HepG2 (cell line): ENCODE measurements around the gene TRPV5. TPM values are rescaled to one million over a fixed set of nuclear protein-coding genes. Genes with fewer than 3 reads are reported as not detected.
"Not testable (repeated sequence)": the region's sequence is repeated elsewhere in the genome, so short reads cannot be mapped to it uniquely, and the experiment has no call there.

ENCODE experiments used
- ATAC-seq: fragments of 200-7000 bp; cut with Tn5 transposase; 3 replicates; pipeline ENCODE4 v1.9.1; 2020; ENCODE audit warnings: mild to moderate bottlenecking, moderate library complexity
- BruUV-seq: library from RNA; stranded (reverse); fragments of 400-500 nt; replicated peaks from 2 replicates; lab custom pipeline; 2021; lab: Mats Ljungman, UMichigan
- CTCF ChIA-PET: fragments of 300-600 bp; formaldehyde crosslinking; extraction: SDS; loops from one replicate; lab custom pipeline; 2021; ENCODE audit warnings: low total read pairs, inconsistent platforms, low intra/inter-chr PET ratio; lab: Yijun Ruan, JAX
- POLR2A ChIA-PET: fragments of 350-600 bp; sonication (Branson Sonifier 250); formaldehyde crosslinking; loops from one replicate; lab custom pipeline; 2020; ENCODE audit warnings: antibody characterized with exemption, inconsistent platforms; lab: Yijun Ruan, JAX
- DNase-seq: peaks from one replicate; pipeline ENCODE4 v3.0.0-alpha.2; 2015; ENCODE audit warnings: low spot score
- FAIRE-seq: peaks from 3 replicates; lab custom pipeline; 2011; peaks lifted over from hg19 to GRCh38; lab: Jason Lieb, UNC
- H2AFZ ChIP-seq: one replicate; pipeline ENCODE4 v1.6.1; 2011; ENCODE audit warnings: low read length, inconsistent platforms
- H3K27ac ChIP-seq: fragments of 300-600 bp; 3 replicates; pipeline ENCODE4 v1.8.0; 2011; ENCODE audit warnings: mixed run types, mild to moderate bottlenecking, mixed read lengths, low read length, inconsistent platforms; ENCODE audit not compliant: insufficient read depth; ENCODE audit errors: extremely low read length
- H3K27me3 ChIP-seq, 2 experiments: fragments of 200-600 bp in 1 of 2; 2 replicates in 1 of 2; 3 replicates in 1 of 2; pipeline versions ENCODE4 v1.6.0 to v1.8.0; 2011; ENCODE audit warnings: low read length in 2 of 2, mild to moderate bottlenecking in 2 of 2, moderate library complexity in 2 of 2, inconsistent platforms in 1 of 2; ENCODE audit not compliant: insufficient read depth in 2 of 2, control insufficient read depth in 1 of 2
- H3K36me3 ChIP-seq, 2 experiments: fragments of 200-600 bp in 1 of 2; replicated peaks in 1 of 2; 2 replicates in 1 of 2; 3 replicates in 1 of 2; pipeline versions ENCODE4 v1.5.1 to v1.8.0; 2011; ENCODE audit warnings: low read length in 2 of 2, inconsistent platforms in 1 of 2; ENCODE audit not compliant: insufficient read depth in 2 of 2, control insufficient read depth in 1 of 2
- H3K4me1 ChIP-seq: 2 replicates; pipeline ENCODE4 v1.5.1; 2012; ENCODE audit warnings: low read length, inconsistent platforms; ENCODE audit not compliant: insufficient read depth
- H3K4me2 ChIP-seq: 2 replicates; pipeline ENCODE4 v1.6.0; 2011; ENCODE audit warnings: low read depth, low read length, inconsistent platforms
- H3K4me3 ChIP-seq, 3 experiments: fragments of 200-600 bp in 1 of 3; sonication (generic), shearing (Covaris generic) in 1 of 3; replicated peaks in 1 of 3; 2 replicates each; pipeline ENCODE4 v1.5.1; 2011 to 2016; ENCODE audit warnings: low read length in 3 of 3, inconsistent platforms in 2 of 3, low read depth in 2 of 3, mild to moderate bottlenecking in 2 of 3, control low read depth in 1 of 3, mixed read lengths in 1 of 3; ENCODE audit not compliant: insufficient read depth in 1 of 3
- H3K79me2 ChIP-seq: one replicate; pipeline ENCODE4 v1.6.1; 2011; ENCODE audit warnings: low read length, inconsistent platforms; ENCODE audit not compliant: insufficient read depth
- H3K9ac ChIP-seq: 2 replicates; pipeline ENCODE4 v1.6.0; 2011; ENCODE audit warnings: mild to moderate bottlenecking, low read depth, low read length, inconsistent platforms; ENCODE audit not compliant: insufficient read depth
- H3K9me3 ChIP-seq: 2 replicates; pipeline ENCODE4 v1.5.1; 2012; ENCODE audit warnings: mild to moderate bottlenecking, low read length
- H4K20me1 ChIP-seq: 2 replicates; pipeline ENCODE4 v1.6.0; 2011; ENCODE audit warnings: inconsistent platforms, mild to moderate bottlenecking, low read length, moderate library complexity; ENCODE audit not compliant: insufficient read depth
- AHDC1 ChIP-seq: sonication (generic); formaldehyde crosslinking; IDR thresholded peaks from 2 replicates; pipeline ENCODE4 v1.5.1; 2020; ENCODE audit warnings: mild to moderate bottlenecking, missing genetic modification reagents, borderline replicate concordance
- BATF2 ChIP-seq: sonication (generic); formaldehyde crosslinking; IDR thresholded peaks from 2 replicates; pipeline ENCODE4 v1.8.0; 2022; ENCODE audit warnings: mild to moderate bottlenecking, missing genetic modification reagents, moderate library complexity
- CBX1 ChIP-seq: IDR thresholded peaks from one replicate; pipeline ENCODE4 v1.6.1; 2016; ENCODE audit warnings: antibody characterized with exemption, low read depth
- KLF15 ChIP-seq: sonication (generic); formaldehyde crosslinking; IDR thresholded peaks from 2 replicates; pipeline ENCODE4 v1.8.1; 2023; ENCODE audit warnings: borderline replicate concordance, mild to moderate bottlenecking, inconsistent platforms, missing genetic modification reagents, mixed read lengths
- ZBTB7B ChIP-seq: sonication (generic); formaldehyde crosslinking; IDR thresholded peaks from 2 replicates; pipeline ENCODE4 v1.4.0; 2020; ENCODE audit warnings: missing genetic modification reagents
- ZNF552 ChIP-seq: sonication (generic); formaldehyde crosslinking; IDR thresholded peaks from 2 replicates; pipeline ENCODE4 v1.9.0; 2022; ENCODE audit warnings: missing genetic modification reagents, mild to moderate bottlenecking, borderline replicate concordance
- WGBS: methylation state at CpG from one replicate; pipeline ENCODE4 v1.1.6; 2017; ENCODE audit warnings: low lambda C conversion rate; 5-methylcytosine and 5-hydroxymethylcytosine counted together
- in situ Hi-C: cut with HindIII; loops from 2 replicates; pipeline ENCODE4 v1.10.0; 2017; ENCODE audit warnings: low pct_unique_long_range_greater_than_20kb; ENCODE audit not compliant: extremely low pct_ligation_motif_present
- intact Hi-C: fragments of 100-400 bp; cut with micrococcal nuclease; formaldehyde crosslinking; loops from one replicate; pipeline ENCODE4 v1.10.0; 2022; ENCODE audit not compliant: unreplicated experiment
- polyA plus RNA-seq, 8 experiments: library from polyadenylated mRNA; depleted of rRNA in 3 of 8; stranded (reverse) in 7 of 8; unstranded in 1 of 8; fragments of >200 nt; fragmentation: Illumina TruSeq in 4 of 8; extraction: Trizol in 4 of 8; gene quantifications; 2 replicates each; pipeline versions ENCODE4 v1.2.1 to v1.2.3, GENCODE V29; 2011 to 2016; ENCODE audit warnings: low read depth in 4 of 8, missing spikeins in 1 of 8, mixed read lengths in 1 of 8; ENCODE audit not compliant: insufficient read depth in 1 of 8
- total RNA-seq, 5 experiments: library from RNA; depleted of rRNA; stranded (reverse); fragments of >200 nt; fragmentation: Illumina TruSeq; extraction: Trizol; gene quantifications; 2 replicates each; pipeline ENCODE4 v1.2.3, GENCODE V29; 2016; ENCODE audit warnings: low read depth in 1 of 5

The TRPV5 gene
- total and polyA plus RNA-seq, 2 of the 13 experiments (the other 11 are each of a cell fraction or from before 2014, with no cell fraction given): not detected

- TF ChIP-seq BATF2 (CRISPR knock-in tag): no peak
- no peak for TF ChIP-seq ZBTB7B
- TF ChIP-seq KLF15 (CRISPR knock-in tag): no peak
- TF ChIP-seq ZNF552: no peak
- no peak for TF ChIP-seq CBX1
- TF ChIP-seq AHDC1 (CRISPR knock-in tag): no peak
Observed at GRCh38 chr7:142933624-142934023, at the start of gene TRPV5 (continued).

- intact Hi-C loops, H4K20me1 ChIP-seq, H3K4me1 ChIP-seq, CTCF ChIA-PET, H3K4me2 ChIP-seq, H3K79me2 ChIP-seq, H3K27ac ChIP-seq, in situ Hi-C loops, H3K27me3 ChIP-seq, BruUV-seq, DNase-seq, H3K36me3 ChIP-seq, H3K4me3 ChIP-seq, H3K9me3 ChIP-seq, H3K9ac ChIP-seq, ATAC-seq, POLR2A ChIA-PET, H2AFZ ChIP-seq, FAIRE-seq: not testable (repeated sequence)
- 15% methylated on average over 4 of the region's 4 CpGs for whole genome bisulfite sequencing
Observed at GRCh38 chr7:142978402-142978801, 44.9 kb upstream of the TRPV5 start.
